Measurements from ENCODE around the gene ATP6AP1. TPM values are rescaled to one million over a fixed set of nuclear protein-coding genes. Genes with fewer than 3 reads are reported as not detected.

Gene ATP6AP1
- total and polyA plus RNA-seq, 9 of the 15 experiments (the other 6 are each of a cell fraction or from before 2014, with no cell fraction given), result 8.3 to 90.5 (median 52.9) TPM

DNA sequence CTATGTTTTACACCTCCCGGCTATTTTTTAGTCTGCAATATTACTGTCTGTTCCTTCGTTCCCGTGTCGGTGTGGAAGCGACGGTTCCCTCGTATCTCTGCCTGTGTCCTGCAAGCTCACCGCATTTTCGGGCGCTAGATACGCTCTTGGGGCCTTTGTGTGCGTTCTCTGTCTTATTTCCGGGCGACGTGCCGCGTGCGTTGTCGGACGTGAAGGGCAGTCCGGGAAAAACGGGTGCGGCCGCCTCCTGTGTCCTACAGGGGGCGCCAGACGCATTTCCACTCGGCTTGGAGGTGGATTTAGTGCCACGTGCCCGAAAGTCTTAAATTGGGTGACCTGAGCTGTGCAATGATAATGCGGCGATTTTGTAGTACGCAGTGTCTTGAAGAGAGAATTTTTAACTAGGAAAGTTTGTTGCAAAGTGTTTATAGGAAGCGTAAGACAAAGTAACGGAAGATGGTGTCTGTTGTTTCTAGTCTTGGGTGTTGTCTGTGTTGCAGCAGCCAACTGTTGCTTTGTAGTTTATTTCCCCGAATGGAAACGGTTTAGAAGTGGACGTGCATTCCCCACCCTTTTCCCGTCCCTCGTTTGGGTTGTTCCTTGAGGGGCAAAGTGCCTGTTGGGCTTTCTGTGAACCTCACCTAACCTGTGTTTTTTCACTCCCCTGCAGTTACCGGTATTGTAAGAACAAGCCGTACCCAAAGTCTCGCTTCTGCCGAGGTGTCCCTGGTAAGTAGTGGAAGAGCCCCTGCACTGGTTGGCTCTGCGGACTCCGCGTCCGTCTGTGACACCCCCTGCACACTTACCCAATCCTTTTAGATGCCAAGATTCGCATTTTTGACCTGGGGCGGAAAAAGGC lies 29.6 kb upstream of the ATP6AP1 start (continued):
- TF ChIP-seq NUFIP1 (IDR thresholded peaks at IDR 0.05; ENCODE audit: partially characterized antibody) (no peak), PML (IDR thresholded peaks at IDR 0.05; ENCODE audit: low read length) (no peak), BHLHE40 (IDR thresholded peaks at IDR 0.05; ENCODE audit: low read length) (peak; percentile 69), BRF1 (IDR thresholded peaks at IDR 0.05; ENCODE audit: borderline replicate concordance, extremely low read depth, insufficient read length) (no peak), NFRKB (IDR thresholded peaks at IDR 0.05; ENCODE audit: low read depth) (0 out of 2 replicates have a peak, but pooled peaks have one; percentile 9), ZNF217 (CRISPR knock-in tag; IDR thresholded peaks at IDR 0.05) (no peak), ZSCAN32 (CRISPR knock-in tag; IDR thresholded peaks at IDR 0.05) (no peak), RBFOX2 (IDR thresholded peaks at IDR 0.05; ENCODE audit: low read depth, low read length) (peak; percentile 93), KLF6 (CRISPR knock-in tag; IDR thresholded peaks at IDR 0.05; ENCODE audit: borderline replicate concordance) (no peak)
- TF ChIP-seq, protein P1, sequence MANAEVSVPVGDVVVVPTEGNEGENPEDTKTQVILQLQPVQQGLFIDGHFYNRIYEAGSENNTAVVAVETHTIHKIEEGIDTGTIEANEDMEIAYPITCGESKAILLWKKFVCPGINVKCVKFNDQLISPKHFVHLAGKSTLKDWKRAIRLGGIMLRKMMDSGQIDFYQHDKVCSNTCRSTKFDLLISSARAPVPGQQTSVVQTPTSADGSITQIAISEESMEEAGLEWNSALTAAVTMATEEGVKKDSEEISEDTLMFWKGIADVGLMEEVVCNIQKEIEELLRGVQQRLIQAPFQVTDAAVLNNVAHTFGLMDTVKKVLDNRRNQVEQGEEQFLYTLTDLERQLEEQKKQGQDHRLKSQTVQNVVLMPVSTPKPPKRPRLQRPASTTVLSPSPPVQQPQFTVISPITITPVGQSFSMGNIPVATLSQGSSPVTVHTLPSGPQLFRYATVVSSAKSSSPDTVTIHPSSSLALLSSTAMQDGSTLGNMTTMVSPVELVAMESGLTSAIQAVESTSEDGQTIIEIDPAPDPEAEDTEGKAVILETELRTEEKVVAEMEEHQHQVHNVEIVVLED (CRISPR knock-in tag; IDR thresholded peaks at IDR 0.05), result peak; percentile 81
- TF ChIP-seq, protein P2, sequence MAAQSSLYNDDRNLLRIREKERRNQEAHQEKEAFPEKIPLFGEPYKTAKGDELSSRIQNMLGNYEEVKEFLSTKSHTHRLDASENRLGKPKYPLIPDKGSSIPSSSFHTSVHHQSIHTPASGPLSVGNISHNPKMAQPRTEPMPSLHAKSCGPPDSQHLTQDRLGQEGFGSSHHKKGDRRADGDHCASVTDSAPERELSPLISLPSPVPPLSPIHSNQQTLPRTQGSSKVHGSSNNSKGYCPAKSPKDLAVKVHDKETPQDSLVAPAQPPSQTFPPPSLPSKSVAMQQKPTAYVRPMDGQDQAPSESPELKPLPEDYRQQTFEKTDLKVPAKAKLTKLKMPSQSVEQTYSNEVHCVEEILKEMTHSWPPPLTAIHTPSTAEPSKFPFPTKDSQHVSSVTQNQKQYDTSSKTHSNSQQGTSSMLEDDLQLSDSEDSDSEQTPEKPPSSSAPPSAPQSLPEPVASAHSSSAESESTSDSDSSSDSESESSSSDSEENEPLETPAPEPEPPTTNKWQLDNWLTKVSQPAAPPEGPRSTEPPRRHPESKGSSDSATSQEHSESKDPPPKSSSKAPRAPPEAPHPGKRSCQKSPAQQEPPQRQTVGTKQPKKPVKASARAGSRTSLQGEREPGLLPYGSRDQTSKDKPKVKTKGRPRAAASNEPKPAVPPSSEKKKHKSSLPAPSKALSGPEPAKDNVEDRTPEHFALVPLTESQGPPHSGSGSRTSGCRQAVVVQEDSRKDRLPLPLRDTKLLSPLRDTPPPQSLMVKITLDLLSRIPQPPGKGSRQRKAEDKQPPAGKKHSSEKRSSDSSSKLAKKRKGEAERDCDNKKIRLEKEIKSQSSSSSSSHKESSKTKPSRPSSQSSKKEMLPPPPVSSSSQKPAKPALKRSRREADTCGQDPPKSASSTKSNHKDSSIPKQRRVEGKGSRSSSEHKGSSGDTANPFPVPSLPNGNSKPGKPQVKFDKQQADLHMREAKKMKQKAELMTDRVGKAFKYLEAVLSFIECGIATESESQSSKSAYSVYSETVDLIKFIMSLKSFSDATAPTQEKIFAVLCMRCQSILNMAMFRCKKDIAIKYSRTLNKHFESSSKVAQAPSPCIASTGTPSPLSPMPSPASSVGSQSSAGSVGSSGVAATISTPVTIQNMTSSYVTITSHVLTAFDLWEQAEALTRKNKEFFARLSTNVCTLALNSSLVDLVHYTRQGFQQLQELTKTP (IDR thresholded peaks at IDR 0.05; ENCODE audit: low read depth in 1 of 2, partially characterized antibody in 2 of 2), result peak in 1 of 2 experiments; percentile 14
- TF ChIP-seq, protein P3, sequence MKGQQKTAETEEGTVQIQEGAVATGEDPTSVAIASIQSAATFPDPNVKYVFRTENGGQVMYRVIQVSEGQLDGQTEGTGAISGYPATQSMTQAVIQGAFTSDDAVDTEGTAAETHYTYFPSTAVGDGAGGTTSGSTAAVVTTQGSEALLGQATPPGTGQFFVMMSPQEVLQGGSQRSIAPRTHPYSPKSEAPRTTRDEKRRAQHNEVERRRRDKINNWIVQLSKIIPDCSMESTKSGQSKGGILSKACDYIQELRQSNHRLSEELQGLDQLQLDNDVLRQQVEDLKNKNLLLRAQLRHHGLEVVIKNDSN (CRISPR knock-in tag; IDR thresholded peaks at IDR 0.05), result peak; percentile 73
- TF ChIP-seq, protein P4, sequence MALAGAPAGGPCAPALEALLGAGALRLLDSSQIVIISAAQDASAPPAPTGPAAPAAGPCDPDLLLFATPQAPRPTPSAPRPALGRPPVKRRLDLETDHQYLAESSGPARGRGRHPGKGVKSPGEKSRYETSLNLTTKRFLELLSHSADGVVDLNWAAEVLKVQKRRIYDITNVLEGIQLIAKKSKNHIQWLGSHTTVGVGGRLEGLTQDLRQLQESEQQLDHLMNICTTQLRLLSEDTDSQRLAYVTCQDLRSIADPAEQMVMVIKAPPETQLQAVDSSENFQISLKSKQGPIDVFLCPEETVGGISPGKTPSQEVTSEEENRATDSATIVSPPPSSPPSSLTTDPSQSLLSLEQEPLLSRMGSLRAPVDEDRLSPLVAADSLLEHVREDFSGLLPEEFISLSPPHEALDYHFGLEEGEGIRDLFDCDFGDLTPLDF (CRISPR knock-in tag; IDR thresholded peaks at IDR 0.05), result no peak
- TF ChIP-seq, protein P5, sequence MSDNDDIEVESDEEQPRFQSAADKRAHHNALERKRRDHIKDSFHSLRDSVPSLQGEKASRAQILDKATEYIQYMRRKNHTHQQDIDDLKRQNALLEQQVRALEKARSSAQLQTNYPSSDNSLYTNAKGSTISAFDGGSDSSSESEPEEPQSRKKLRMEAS (CRISPR knock-in tag; IDR thresholded peaks at IDR 0.05), result peak; percentile 82

Measured in K562 (cell line).